ENCODE data around the gene RFX7.
"Not testable (repeated sequence)": the region's sequence is repeated elsewhere in the genome, so short reads cannot be mapped to it uniquely, and the experiment has no call there.

RFX7 gene

DNA sequence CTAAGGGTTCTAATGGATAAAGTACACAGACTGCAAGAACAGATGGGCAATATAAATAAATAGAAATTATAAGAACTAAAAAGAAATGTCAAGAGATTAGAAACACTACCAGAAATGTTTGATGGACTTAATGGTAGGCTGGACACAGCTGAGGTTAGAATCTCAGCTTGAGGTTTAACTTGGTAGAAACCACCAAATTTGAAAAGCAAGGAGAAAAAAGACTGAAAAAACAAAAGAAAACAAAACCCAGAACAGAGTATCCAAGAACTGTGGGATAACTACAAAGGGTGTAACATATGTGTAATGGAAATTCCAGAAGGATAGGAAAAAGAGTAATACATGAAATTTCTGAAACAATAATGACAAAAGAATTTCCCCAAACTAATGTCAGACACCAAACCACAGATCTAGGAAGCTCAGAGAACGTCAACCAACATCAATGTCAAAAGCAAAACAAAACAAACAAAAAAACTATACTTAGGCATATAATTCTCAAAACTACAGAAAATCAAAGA, 35.0 kb downstream of the RFX7 start:
- no peak for DNase-seq (ENCODE audit: low read depth)
- no peak overlapping the region for H3K4me3 ChIP-seq (ENCODE audit: low read depth, low read length)

DNA sequence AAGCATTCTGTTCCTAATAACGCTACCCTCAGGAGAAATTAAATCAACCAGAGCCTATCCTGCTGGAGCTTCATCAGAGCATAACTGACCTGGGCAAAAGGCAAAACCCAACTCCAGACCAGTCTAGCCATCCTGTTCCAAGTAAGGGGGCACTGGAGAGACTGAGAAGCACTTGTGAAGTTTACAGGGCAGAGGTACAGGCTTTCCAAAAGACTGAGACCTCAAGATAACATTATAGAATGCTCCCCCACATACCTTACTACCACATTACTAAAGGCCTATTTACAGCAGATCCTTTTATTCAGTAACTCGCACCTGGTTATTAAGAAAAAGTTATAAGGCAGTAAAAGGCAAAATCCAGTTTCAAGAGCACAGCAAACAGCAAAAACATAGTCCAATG, 35.5 kb downstream of the RFX7 start:
- no peak for DNase-seq (ENCODE audit: low read depth)
- no peak overlapping the region for H3K4me3 ChIP-seq (ENCODE audit: low read depth, low read length)

DNA sequence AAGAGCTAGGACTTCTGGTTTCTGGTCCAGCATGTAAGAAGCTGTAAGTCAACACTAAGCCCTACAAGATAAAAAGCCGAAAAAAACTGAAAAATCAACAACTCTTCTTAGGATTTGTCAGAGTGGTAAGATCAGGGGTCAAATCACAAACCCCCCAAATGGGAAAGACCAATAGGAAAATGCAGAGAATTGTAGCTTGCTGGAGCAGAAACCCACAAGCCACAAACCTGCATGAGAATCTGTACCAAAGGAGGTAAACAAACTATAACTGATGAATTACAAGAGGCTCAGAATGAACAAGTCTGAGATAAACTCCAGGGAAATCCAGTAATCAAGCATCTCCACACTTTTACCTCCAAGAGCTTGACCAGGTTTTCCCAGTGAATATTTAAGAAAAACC, 36.0 kb downstream of the RFX7 start:
- no peak for DNase-seq (ENCODE audit: low read depth)
- H3K4me3 ChIP-seq (ENCODE audit: low read depth, low read length): no peak overlapping the region

DNA sequence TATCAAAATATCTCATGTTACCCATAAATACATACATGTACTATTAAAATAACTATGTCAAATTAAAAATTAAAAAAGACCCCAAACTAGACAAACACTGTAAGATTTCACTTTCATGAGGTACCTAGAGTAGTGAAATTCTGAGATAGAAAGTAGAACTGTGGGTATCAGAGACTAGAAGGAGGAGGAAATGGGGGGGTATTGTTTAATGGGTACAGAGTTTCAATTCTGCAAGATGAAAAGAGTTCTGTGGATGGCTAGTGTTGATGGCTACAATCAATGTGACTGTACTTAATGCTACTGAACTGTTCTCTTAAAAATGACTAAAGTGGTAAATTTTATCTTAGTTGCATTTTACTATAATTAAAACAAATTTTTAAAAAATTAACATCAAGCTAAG, 36.6 kb downstream of the RFX7 start:
- no peak for DNase-seq (ENCODE audit: low read depth)
- no peak overlapping the region for H3K4me3 ChIP-seq (ENCODE audit: low read depth, low read length)

DNA sequence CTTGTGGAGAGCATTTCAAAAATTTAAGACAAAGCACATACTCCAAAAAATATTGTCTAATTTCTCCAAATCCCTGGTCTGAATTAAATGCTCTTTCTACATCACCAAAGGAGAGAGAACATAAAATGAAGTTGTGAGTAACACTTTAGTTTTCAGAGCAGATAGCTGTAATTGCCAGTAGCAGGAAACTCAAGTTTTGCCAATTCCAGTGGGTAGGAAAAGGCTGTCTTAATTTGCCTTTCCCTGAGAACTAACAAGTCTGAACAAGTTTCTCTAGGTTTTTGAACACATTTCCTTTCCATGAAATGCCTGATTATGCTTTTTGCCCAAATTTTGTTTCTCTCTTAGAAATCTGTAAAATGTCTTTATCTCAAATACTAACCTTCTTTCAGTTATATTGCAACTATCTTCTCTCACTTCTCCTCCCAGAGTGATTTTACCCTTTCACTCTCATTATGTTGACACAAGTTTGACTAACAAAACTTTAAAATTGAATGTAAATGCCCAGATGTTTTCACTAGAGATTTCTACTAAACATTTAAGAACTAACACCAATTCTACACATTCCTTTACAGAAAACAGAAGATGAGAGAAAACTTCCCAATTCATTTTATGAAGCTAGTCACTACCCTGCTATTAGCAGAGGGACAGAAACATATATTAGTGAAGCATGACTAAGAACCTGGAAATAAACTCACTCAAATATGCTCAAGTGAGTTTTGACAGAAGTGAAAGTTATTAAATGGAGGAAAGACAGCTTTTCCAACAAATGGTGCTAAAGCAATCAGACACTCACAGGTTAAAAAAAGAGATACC, 38.4 kb downstream of the RFX7 start:
- no peak overlapping the region for H3K4me3 ChIP-seq (ENCODE audit: low read depth, low read length)
- no peak for DNase-seq (ENCODE audit: low read depth)

DNA sequence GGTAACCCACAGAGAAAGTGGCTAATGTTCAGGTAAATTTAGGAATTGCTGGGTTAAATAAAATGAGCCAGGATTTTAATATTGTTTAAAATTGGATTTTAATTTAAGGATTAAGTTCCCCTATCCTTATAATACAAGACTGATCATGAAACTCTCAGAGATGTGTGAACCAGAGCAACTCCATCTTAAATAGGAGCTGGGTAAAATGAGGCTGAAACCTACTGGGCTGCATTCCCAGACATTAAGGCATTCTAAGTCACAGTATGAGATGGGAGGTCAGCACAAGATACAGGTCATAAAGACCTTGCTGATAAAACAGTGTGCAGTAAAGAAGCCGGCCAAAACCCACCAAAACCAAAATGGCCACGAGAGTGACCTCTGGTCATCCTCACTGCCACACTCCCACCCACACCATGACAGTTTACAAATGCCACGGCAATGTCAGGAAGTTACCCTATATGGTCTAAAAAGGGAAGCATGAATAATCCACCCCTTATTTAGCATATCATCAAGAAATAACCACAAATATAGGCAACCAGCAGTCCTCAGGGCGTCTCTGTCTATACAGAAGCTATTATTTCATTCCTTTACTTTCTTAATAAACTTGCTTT, 40.3 kb downstream of the RFX7 start:
- not testable (repeated sequence) for DNase-seq (ENCODE audit: low read depth); H3K4me3 ChIP-seq (ENCODE audit: low read depth, low read length)

DNA sequence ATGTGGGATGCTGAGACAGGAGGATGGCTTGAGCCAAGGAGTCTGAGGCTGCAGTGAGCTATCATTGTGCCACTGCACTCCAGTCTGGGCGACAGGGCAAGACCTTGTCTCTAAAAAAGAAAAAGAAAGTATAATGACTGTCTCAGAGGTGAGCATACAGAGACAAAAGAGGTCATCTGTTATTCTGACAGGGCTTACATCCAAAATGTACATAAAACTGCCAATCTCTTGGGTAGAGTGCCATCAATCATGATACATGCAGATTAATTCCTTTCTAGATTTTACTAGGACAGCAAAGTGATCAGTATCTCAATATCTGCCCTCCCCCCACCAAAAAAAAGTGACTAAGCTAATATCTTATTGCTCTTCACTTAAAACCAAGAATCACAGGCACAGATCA, 41.0 kb downstream of the RFX7 start:
- no peak for DNase-seq (ENCODE audit: low read depth)
- no peak overlapping the region for H3K4me3 ChIP-seq (ENCODE audit: low read depth, low read length)

DNA sequence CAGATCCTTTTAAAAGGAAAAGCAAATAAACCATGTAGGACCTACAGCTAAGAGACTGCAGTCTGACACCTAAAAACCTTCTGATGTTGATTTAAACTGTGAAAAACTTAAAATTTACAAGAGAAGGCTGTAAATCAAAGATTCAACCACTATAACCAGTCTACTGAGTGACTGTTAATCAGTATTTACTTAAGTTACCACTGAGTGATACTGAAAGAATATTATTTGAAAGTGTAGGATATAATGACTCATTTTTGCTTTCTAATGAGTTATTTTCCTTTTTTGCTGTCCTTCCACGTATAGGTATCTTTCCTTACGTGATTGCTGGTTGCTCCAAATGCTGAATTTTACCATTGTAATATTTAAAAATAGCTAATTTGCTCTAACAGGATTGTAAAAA, 44.6 kb downstream of the RFX7 start:
- H3K4me3 ChIP-seq (ENCODE audit: low read depth, low read length): no peak overlapping the region
- no peak for DNase-seq (ENCODE audit: low read depth)

DNA sequence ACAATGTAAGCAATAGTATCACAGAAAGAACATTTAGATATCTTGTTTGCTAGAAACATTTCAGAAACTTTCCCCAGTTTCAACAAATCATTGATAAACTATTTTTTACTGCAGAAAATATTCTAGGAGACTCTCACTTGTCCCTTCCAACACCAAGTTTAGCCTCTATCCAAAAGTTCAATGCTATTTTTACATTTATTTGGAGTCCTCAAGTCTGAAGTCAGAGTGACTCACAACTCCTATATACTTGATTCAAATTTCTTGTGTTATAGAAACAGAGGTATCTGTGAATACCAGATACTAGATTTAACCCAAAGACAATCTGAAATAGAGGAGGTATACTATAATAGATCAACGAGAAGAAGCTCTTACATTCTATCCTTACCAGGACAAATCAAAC, 49.6 kb downstream of the RFX7 start:
- H3K4me3 ChIP-seq (ENCODE audit: low read depth, low read length): no peak overlapping the region
- DNase-seq (ENCODE audit: low read depth): no peak

DNA sequence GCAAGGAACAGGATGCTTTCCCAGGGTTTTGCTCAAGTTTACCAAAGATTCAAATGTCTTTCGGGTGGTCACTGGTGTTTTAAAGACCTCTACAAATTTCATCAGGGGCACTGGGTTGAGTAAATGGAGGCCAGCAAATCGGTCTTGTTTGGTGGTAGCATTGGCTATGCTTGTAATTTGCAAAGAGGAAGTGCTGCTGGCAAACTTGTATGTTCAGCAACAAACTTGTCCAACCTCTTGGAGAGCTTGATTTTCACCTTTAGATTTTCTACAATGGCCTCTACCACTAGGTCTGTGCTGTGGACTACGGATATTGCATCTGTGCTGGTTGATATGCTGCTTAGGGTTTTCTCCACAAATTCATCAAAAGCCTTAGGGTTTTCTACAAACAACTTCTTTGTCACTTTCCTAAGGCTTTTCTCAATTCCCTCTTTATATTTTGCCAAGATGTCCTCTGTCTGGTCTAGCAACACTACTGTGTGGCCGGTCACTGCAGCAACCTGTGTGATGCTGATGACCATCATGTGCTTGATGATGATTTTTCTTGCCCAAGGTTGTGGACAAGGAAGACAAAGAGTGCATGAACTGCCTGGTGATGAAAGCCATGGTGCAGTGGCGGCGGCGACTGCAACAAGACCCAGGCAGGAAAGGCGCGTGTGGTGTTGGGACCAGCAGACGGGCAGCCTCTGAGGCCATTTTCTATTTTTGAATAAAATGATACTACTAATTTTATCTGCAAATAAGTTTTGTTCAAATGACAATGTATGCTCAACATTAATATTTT, 50.8 kb downstream of the RFX7 start:
- H3K4me3 ChIP-seq (ENCODE audit: low read depth, low read length): no peak overlapping the region
- no peak for DNase-seq (ENCODE audit: low read depth)

DNA sequence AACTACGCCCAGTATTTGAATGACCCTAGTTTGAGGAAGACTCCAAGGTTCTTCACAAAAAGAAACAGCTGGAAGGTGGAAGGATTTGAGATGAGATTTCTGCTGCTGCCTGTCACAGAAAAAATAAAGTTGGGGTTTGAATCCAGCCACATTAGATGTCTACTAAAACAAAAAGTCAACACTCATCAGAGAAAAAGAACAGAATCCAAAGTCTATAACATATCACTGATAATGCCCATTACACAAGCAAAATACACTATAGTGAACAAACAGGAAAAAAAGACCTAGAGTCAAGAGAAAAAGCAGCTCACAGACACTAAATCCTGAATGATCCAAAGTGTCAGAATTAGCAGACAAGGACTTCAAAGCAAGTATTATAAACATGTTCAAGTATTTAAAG, 56.0 kb downstream of the RFX7 start:
- no peak for DNase-seq (ENCODE audit: low read depth)
- H3K4me3 ChIP-seq (ENCODE audit: low read depth, low read length): no peak overlapping the region

DNA sequence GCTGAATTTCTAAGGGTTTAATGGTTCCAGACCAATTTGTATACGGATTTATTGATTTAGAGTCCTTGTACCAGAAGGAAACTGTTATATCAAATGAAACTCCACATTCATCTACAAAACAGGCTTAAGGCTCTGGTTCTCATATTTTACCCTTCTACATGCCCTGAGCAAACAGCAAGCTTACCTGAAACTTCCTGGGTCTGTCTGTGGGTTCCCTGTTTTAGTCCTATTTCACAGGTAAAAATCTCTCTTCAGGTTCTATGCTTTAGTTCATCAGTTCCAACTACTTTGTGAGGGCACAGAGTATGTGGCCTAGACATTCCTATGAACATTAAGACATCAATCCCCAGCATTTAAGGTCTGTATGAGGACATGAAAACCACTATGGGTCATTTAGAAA, 57.7 kb downstream of the RFX7 start:
- DNase-seq (ENCODE audit: low read depth): no peak
- H3K4me3 ChIP-seq (ENCODE audit: low read depth, low read length): no peak overlapping the region

DNA sequence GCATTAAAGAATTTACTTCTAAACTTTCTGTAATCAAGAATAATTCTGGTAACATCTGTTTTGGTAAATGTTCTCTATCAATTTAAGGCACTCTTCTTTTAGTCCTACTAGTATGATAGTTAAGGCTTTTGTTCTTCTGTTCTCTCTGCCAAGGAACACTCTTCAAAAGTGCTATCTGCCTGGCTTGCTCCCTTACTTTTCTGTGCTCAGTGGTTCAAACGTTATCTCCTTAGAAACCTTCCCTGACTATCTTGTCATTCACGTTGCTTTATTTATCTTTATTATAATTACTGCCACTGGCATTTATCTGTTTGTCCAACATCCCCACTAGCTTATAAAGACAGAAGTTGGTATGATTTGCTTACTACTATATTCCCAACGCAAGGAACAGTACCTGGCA, 59.2 kb downstream of the RFX7 start:
- DNase-seq (ENCODE audit: low read depth): no peak
- no peak overlapping the region for H3K4me3 ChIP-seq (ENCODE audit: low read depth, low read length)

DNA sequence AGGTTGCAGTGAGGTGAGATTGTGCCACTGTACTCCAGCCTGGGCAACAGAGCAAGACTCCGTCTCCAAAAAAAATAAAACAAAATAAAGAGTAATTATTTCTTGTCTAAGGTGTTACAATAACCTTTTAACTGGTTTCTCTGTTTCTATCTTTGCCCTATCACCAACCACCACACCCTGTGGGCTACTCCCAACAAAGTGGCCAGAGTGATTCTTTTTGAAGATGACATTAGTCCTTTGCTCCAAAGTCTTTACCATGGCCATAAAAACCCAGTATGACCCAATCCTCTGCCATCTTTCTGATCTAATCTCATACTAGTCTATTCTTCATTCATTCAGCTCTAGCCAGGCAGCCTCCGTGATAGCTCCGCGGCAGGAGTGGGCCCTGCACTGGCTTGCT, 62.8 kb downstream of the RFX7 start:
- DNase-seq (ENCODE audit: low read depth): no peak
- H3K4me3 ChIP-seq (ENCODE audit: low read depth, low read length): no peak overlapping the region

DNA sequence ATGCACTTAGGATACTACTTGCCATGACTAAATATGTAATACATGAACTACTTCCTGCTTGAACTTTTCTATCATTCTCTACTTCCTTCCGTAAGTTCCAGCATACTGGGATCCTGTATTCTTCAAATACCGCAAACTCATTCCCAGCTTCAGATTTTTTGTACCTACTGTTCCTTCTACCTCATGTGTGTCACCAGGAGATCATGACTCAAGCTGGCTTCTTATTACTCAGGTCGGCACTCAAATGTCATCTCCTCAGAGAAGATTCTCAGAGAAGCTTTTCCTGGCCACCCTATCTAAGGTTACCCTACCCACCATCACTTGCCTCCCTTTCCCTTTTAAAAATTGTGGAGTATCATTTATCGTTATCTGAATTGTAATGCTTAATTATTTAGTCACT, 66.7 kb downstream of the RFX7 start:
- H3K4me3 ChIP-seq (ENCODE audit: low read depth, low read length): no peak overlapping the region
- DNase-seq (ENCODE audit: low read depth): no peak

DNA sequence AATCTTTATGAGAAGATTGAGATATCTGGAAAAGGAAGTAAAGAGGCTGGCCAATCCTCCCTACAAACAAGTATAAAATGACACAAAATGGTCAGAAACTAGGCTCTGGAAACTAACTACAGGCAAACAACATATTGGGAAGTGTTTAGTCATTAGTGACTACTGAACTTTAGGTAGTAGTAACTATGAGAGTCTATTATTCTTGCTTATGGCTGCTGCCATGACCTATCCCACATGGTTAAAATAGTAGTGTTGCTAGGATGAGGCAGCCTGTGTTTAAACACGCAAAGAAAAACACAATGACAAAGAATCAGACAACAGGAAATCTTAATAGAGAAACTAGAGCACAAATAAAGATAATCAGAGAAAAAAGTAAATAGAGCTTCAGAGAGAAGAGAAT, 67.9 kb downstream of the RFX7 start:
- H3K4me3 ChIP-seq (ENCODE audit: low read depth, low read length): no peak overlapping the region
- DNase-seq (ENCODE audit: low read depth): no peak

DNA sequence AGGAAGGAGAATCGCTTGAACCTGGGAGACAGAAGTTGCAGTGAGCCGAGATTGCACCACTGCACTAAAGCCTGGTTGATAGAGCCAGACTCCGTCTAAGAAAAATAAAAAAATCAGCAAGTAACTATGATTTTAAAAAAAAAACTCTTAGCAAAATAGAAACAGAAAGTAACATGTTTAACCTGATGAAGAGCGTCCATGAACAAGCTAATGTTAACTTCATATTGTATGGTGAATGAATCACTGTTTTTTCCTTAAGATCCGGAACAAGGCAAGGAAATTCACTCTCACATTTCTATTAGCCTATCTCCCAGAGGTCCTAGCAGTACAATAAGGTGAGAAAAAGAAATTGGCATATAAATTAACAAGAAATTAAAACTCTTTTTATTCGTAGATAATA, 69.0 kb downstream of the RFX7 start:
- no peak for DNase-seq (ENCODE audit: low read depth)
- no peak overlapping the region for H3K4me3 ChIP-seq (ENCODE audit: low read depth, low read length)

DNA sequence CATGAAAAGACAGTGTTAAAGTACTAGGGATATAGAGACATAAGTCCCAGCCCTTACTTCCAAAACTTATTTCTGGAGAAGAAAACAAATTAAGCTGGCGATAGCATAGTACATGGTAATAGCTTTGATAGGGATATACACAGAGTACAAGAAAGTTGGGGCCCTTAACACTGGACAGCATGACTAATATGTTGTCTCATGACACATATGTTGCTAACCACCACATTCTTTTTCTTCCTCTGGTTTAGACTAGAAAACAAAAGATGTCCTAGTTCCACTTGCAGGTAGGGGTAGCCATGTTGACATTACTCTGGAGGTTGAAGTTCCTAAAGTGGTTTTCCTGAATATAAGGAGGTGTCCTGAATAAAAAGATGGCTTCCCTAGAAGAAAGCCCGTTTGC, 75.3 kb downstream of the RFX7 start:
- H3K4me3 ChIP-seq (ENCODE audit: low read depth, low read length): no peak overlapping the region
- no peak for DNase-seq (ENCODE audit: low read depth)

DNA sequence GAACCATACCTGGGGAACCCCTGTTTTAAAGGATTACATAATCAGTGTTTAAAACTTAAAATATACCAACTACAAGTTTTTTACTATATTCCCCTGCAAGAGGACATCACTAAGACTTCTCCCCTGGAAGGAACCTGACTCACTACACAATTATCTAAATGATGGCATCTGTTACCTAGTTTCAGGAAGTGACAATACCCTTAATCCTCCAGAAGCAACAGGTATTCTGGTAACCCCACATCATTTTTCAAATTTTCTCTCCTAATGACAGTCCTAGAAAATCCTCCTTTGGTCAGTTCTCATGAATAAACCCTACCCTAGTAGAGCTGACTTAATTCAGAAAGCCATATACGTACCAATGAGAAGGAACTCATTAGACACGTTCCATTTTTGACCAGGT, 78.4 kb downstream of the RFX7 start:
- no peak for DNase-seq (ENCODE audit: low read depth)
- no peak overlapping the region for H3K4me3 ChIP-seq (ENCODE audit: low read depth, low read length)

DNA sequence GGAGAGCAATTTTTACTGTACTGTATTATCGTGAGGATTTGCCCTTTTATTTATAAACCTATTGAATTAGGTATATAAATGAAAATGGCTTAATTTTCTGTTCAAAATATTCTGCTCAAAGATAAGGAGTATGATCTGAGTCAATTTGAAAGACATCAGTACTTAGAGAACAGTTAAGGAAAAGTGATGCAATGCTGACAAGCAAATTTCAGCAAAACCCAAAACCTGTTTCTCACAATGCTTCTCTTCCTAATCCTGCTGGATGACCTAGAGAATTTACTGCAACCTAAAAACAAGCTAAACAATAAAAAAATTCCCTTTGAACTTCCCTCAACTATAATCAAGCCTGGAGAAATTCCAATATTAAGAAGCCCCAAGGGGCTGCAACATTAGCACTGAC, 82.7 kb downstream of the RFX7 start:
- H3K4me3 ChIP-seq (ENCODE audit: low read depth, low read length): no peak overlapping the region
- no peak for DNase-seq (ENCODE audit: low read depth)

DNA sequence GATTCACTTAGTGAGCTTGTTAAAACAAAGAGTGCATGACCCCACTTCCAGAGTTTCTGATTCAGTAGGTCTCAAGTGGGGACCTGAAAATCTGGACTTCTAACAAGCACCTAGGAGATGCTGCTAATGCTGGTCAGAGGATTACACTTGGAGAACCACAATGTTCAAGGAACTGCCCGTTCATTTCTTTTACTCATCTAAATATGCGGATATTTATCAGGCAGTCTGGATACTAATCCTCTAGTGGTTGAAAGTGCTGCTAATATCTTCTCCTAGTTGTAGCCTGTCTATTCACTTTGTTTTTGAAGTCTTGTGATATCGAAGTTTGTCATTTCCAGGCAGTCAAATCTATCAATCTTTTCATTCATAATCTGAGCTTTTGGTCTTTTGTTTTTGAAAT, 86.8 kb downstream of the RFX7 start:
- DNase-seq (ENCODE audit: low read depth): no peak
- H3K4me3 ChIP-seq (ENCODE audit: low read depth, low read length): no peak overlapping the region

Data from skeletal muscle cell (primary cell).